HepG2 (cell line): Measurements from ENCODE around the gene SEMA3B. TPM values are rescaled to one million over a fixed set of nuclear protein-coding genes. Genes with fewer than 3 reads are reported as not detected.
A peak's percentile ranks its signal among the peaks of the same experiment; 100 is the strongest.

Source experiments
- BRCA1 ChIP-seq: sonication (generic); formaldehyde crosslinking; IDR thresholded peaks from 2 replicates; pipeline ENCODE4 v1.4.0; 2020; ENCODE audit warnings: missing genetic modification reagents
- CHD4 ChIP-seq: fragments of 200-600 bp; sonication (generic); IDR thresholded peaks from 2 replicates; pipeline ENCODE4 v1.7.0; 2017; ENCODE audit warnings: mild to moderate bottlenecking, low read length, borderline replicate concordance
- GABPB1 ChIP-seq: IDR thresholded peaks from 2 replicates; pipeline ENCODE4 v1.6.1; 2016; ENCODE audit warnings: mild to moderate bottlenecking, missing genetic modification reagents, moderate library complexity, missing compliant biosample characterization
- HOMEZ ChIP-seq: IDR thresholded peaks from 2 replicates; pipeline ENCODE4 v1.6.1; 2016; ENCODE audit warnings: low read depth
- MXD4 ChIP-seq: IDR thresholded peaks from 2 replicates; pipeline ENCODE4 v1.6.1; 2016; ENCODE audit warnings: mild to moderate bottlenecking, missing biosample characterization, missing genetic modification reagents
- MXI1 ChIP-seq: IDR thresholded peaks from 3 replicates; pipeline ENCODE4 v1.6.1; 2012; ENCODE audit warnings: low read depth, low read length, inconsistent platforms, borderline replicate concordance
- MYPOP ChIP-seq: sonication (generic); formaldehyde crosslinking; IDR thresholded peaks from 2 replicates; pipeline ENCODE4 v1.8.1; 2023; ENCODE audit warnings: mild to moderate bottlenecking, moderate library complexity, missing genetic modification reagents
- NFAT5 ChIP-seq: sonication (generic); formaldehyde crosslinking; IDR thresholded peaks from 2 replicates; pipeline ENCODE4 v1.4.0; 2020; ENCODE audit warnings: missing genetic modification reagents
- POLR2AphosphoS2 ChIP-seq: IDR thresholded peaks from 2 replicates; pipeline ENCODE4 v1.6.1; 2011; ENCODE audit warnings: low read depth, low read length, improper control_type of control experiment
- RFXAP ChIP-seq: sonication (generic); formaldehyde crosslinking; IDR thresholded peaks from 2 replicates; pipeline ENCODE4 v1.4.0; 2020; ENCODE audit warnings: missing genetic modification reagents, borderline replicate concordance
- RNF219 ChIP-seq: sonication (generic); formaldehyde crosslinking; IDR thresholded peaks from 2 replicates; pipeline ENCODE4 v1.5.0; 2020; ENCODE audit warnings: mild to moderate bottlenecking, missing genetic modification reagents
- SALL1 ChIP-seq: sonication (generic); formaldehyde crosslinking; IDR thresholded peaks from 2 replicates; pipeline ENCODE4 v1.8.0; 2022; ENCODE audit warnings: mild to moderate bottlenecking, missing genetic modification reagents
- SP2 ChIP-seq: sonication (generic); formaldehyde crosslinking; IDR thresholded peaks from 2 replicates; pipeline ENCODE4 v1.5.1; 2020; ENCODE audit warnings: mild to moderate bottlenecking, missing genetic modification reagents
- THAP11 ChIP-seq: IDR thresholded peaks from 2 replicates; pipeline ENCODE4 v1.6.1; 2016; ENCODE audit warnings: missing biosample characterization, missing genetic modification reagents
- ZNF225 ChIP-seq: sonication (generic); formaldehyde crosslinking; IDR thresholded peaks from 2 replicates; pipeline ENCODE4 v1.4.0; 2020; ENCODE audit warnings: mild to moderate bottlenecking, missing genetic modification reagents
- ZNF558 ChIP-seq: sonication (generic); formaldehyde crosslinking; IDR thresholded peaks from 2 replicates; pipeline ENCODE4 v1.9.0; 2022; ENCODE audit warnings: mild to moderate bottlenecking, missing genetic modification reagents, borderline replicate concordance
- ZNF784 ChIP-seq: sonication (generic); formaldehyde crosslinking; IDR thresholded peaks from 2 replicates; pipeline ENCODE4 v1.5.1; 2020; ENCODE audit warnings: missing genetic modification reagents, mild to moderate bottlenecking, borderline replicate concordance
- polyA plus RNA-seq, 8 experiments: library from polyadenylated mRNA; depleted of rRNA in 3 of 8; stranded (reverse) in 7 of 8; unstranded in 1 of 8; fragments of >200 nt; fragmentation: Illumina TruSeq in 4 of 8; extraction: Trizol in 4 of 8; gene quantifications; 2 replicates each; pipeline versions ENCODE4 v1.2.1 to v1.2.3, GENCODE V29; 2011 to 2016; ENCODE audit warnings: low read depth in 4 of 8, missing spikeins in 1 of 8, mixed read lengths in 1 of 8; ENCODE audit not compliant: insufficient read depth in 1 of 8
- total RNA-seq, 5 experiments: library from RNA; depleted of rRNA; stranded (reverse); fragments of >200 nt; fragmentation: Illumina TruSeq; extraction: Trizol; gene quantifications; 2 replicates each; pipeline ENCODE4 v1.2.3, GENCODE V29; 2016; ENCODE audit warnings: low read depth in 1 of 5

Gene SEMA3B
- total and polyA plus RNA-seq, 2 of the 13 experiments (the other 11 are each of a cell fraction or from before 2014, with no cell fraction given): 93.2 to 158 TPM

- TF ChIP-seq NFAT5 (CRISPR knock-in tag): no peak
- no peak for TF ChIP-seq ZNF784 (CRISPR knock-in tag)
- TF ChIP-seq SP2 (CRISPR knock-in tag): peak; percentile 84
- TF ChIP-seq POLR2AphosphoS2: no peak
- 0 out of 2 replicates have a peak, but pooled peaks have one; percentile 54 for TF ChIP-seq MYPOP (CRISPR knock-in tag)
- no peak for TF ChIP-seq HOMEZ (CRISPR knock-in tag)
- TF ChIP-seq SALL1 (CRISPR knock-in tag): peak; percentile 55
- peak; percentile 30; the same call in 1 of the 2 replicates for TF ChIP-seq THAP11 (CRISPR knock-in tag)
- TF ChIP-seq CHD4: no peak
- TF ChIP-seq MXI1: peak; percentile 62; the same call in 1 of the 3 replicates
- TF ChIP-seq ZNF225: 0 out of 2 replicates have a peak, but pooled peaks have one; percentile 31
- peak; percentile 82; the same call in 1 of the 2 replicates for TF ChIP-seq GABPB1 (CRISPR knock-in tag)
- no peak for TF ChIP-seq BRCA1
- no peak for TF ChIP-seq ZNF558 (CRISPR knock-in tag)
- TF ChIP-seq RFXAP (CRISPR knock-in tag): peak; percentile 93
- no peak for TF ChIP-seq RNF219 (CRISPR knock-in tag)
- no peak for TF ChIP-seq MXD4
Measured at GRCh38 chr3:50235716-50236483, 33.0 kb upstream of the SEMA3B start, which contains the start of gene GNAI2 (continued).
